ENCODE results near the gene SNAP47.

SNAP47 gene

GRCh38 chr1:227718932-227719331 is 16.3 kb upstream of the SNAP47 start:
- H3K9ac ChIP-seq (ENCODE audit: low read depth, low read length, poor library complexity), result no peak overlapping the region
- H2AFZ ChIP-seq (ENCODE audit: low read length), result no peak overlapping the region
- H2BK120ac ChIP-seq (ENCODE audit: low read depth, low read length), result no peak overlapping the region
- H3K9me3 ChIP-seq (replicated peaks in 1 of 2; ENCODE audit: control insufficient read depth in 2 of 2, insufficient read depth in 1 of 2, low read depth in 1 of 2, low read length in 2 of 2), result peaks cover 5 to 22% of the 10 kb centered on the region in 2 donors
- no peak overlapping the region for H4K8ac ChIP-seq (ENCODE audit: low read depth, low read length)
- H3K79me1 ChIP-seq (ENCODE audit: low read depth, low read length), result no peaks in the 10 kb centered on the region
- no peak overlapping the region for H3K14ac ChIP-seq (ENCODE audit: low read length)
- H3K4me3 ChIP-seq (ENCODE audit: low read length in 2 of 2), result no peak overlapping the region
- no peak for DNase-seq (ENCODE audit: low spot score)
- no peaks in the 10 kb centered on the region for H3K27me3 ChIP-seq (ENCODE audit: control insufficient read depth in 3 of 3, insufficient read depth in 3 of 3, low read depth in 1 of 3, low read length in 3 of 3)
- H2AK5ac ChIP-seq (ENCODE audit: low read depth, low read length), result no peak overlapping the region
- H2BK12ac ChIP-seq (ENCODE audit: low read length), result no peak overlapping the region
- no peak overlapping the region for H3K27ac ChIP-seq (replicated peaks; ENCODE audit: low read length)
- H2BK5ac ChIP-seq (ENCODE audit: low read length), result no peak overlapping the region
- no peak overlapping the region for H4K91ac ChIP-seq (ENCODE audit: low read depth, low read length, poor library complexity)
- H3K36me3 ChIP-seq (replicated peaks in 1 of 2; ENCODE audit: control insufficient read depth in 2 of 2, insufficient read depth in 2 of 2, low read length in 2 of 2), result no peaks in the 10 kb centered on the region
- no peak overlapping the region for H2BK15ac ChIP-seq (ENCODE audit: low read length)
- H3K4me1 ChIP-seq (ENCODE audit: control insufficient read depth in 2 of 2, insufficient read depth in 1 of 2, low read depth in 1 of 2, low read length in 2 of 2), result no peaks in the 10 kb centered on the region
- H3K4ac ChIP-seq (ENCODE audit: low read length), result no peak overlapping the region
- no CpG with 5 or more reads among the region's 2 CpGs for WGBS, 2 donors (ENCODE audit: extremely low coverage in 2 of 2, insufficient read length in 2 of 2, insufficient replicate concordance in 1 of 2)
- no peak overlapping the region for H3K18ac ChIP-seq (ENCODE audit: low read length)
- no peak overlapping the region for H3K4me2 ChIP-seq (ENCODE audit: insufficient read depth, low read length, poor library complexity, severe bottlenecking)
- no peak overlapping the region for H3K23ac ChIP-seq (ENCODE audit: low read depth, low read length, poor library complexity)

GRCh38 chr1:227723474-227723873 is 11.8 kb upstream of the SNAP47 start:
- DNase-seq (ENCODE audit: low spot score), result no peak
- no peak overlapping the region for H2AK5ac ChIP-seq (ENCODE audit: low read depth, low read length)
- H3K18ac ChIP-seq (ENCODE audit: low read length), result no peak overlapping the region
- peaks cover 0 to 3% of the 10 kb centered on the region in 2 donors for H3K4me1 ChIP-seq (ENCODE audit: control insufficient read depth in 2 of 2, insufficient read depth in 1 of 2, low read depth in 1 of 2, low read length in 2 of 2)
- H2BK15ac ChIP-seq (ENCODE audit: low read length), result no peak overlapping the region
- H2BK5ac ChIP-seq (ENCODE audit: low read length), result no peak overlapping the region
- H2AFZ ChIP-seq (ENCODE audit: low read length), result peak overlapping the region; percentile 14
- H4K8ac ChIP-seq (ENCODE audit: low read depth, low read length), result no peak overlapping the region
- peaks cover 5 to 29% of the 10 kb centered on the region in 2 donors for H3K9me3 ChIP-seq (replicated peaks in 1 of 2; ENCODE audit: control insufficient read depth in 2 of 2, insufficient read depth in 1 of 2, low read depth in 1 of 2, low read length in 2 of 2)
- no peak overlapping the region for H4K91ac ChIP-seq (ENCODE audit: low read depth, low read length, poor library complexity)
- H3K14ac ChIP-seq (ENCODE audit: low read length), result no peak overlapping the region
- H3K36me3 ChIP-seq (replicated peaks in 1 of 2; ENCODE audit: control insufficient read depth in 2 of 2, insufficient read depth in 2 of 2, low read length in 2 of 2), result no peaks in the 10 kb centered on the region
- H3K23ac ChIP-seq (ENCODE audit: low read depth, low read length, poor library complexity), result no peak overlapping the region
- H3K27me3 ChIP-seq (ENCODE audit: control insufficient read depth in 3 of 3, insufficient read depth in 3 of 3, low read depth in 1 of 3, low read length in 3 of 3), result no peaks in the 10 kb centered on the region
- H3K79me1 ChIP-seq (ENCODE audit: low read depth, low read length), result no peaks in the 10 kb centered on the region
- H3K27ac ChIP-seq (replicated peaks; ENCODE audit: low read length), result no peak overlapping the region
- no peak overlapping the region for H3K9ac ChIP-seq (ENCODE audit: low read depth, low read length, poor library complexity)
- WGBS, 2 donors (ENCODE audit: extremely low coverage in 2 of 2, insufficient read length in 2 of 2, insufficient replicate concordance in 1 of 2), result no CpG with 5 or more reads among the region's 1 CpG
- H3K4me3 ChIP-seq (ENCODE audit: low read length in 2 of 2), result no peak overlapping the region
- no peak overlapping the region for H3K4ac ChIP-seq (ENCODE audit: low read length)
- no peak overlapping the region for H2BK12ac ChIP-seq (ENCODE audit: low read length)
- H3K4me2 ChIP-seq (ENCODE audit: insufficient read depth, low read length, poor library complexity, severe bottlenecking), result no peak overlapping the region
- no peak overlapping the region for H2BK120ac ChIP-seq (ENCODE audit: low read depth, low read length)

- Histone ChIP-seq H3K4me1 (ENCODE audit: control insufficient read depth in 2 of 2, insufficient read depth in 1 of 2, low read depth in 1 of 2, low read length in 2 of 2) (peaks cover 11 to 12% of the 10 kb centered on the region in 2 donors), H4K8ac (ENCODE audit: low read depth, low read length) (no peak overlapping the region), H3K79me1 (ENCODE audit: low read depth, low read length) (peaks cover 2% of the 10 kb centered on the region), H2AFZ (ENCODE audit: low read length) (no peak overlapping the region), H3K9me3 (replicated peaks in 1 of 2; ENCODE audit: control insufficient read depth in 2 of 2, insufficient read depth in 1 of 2, low read depth in 1 of 2, low read length in 2 of 2) (peaks cover 3 to 22% of the 10 kb centered on the region in 2 donors), H4K91ac (ENCODE audit: low read depth, low read length, poor library complexity) (no peak overlapping the region), H2BK12ac (ENCODE audit: low read length) (no peak overlapping the region), H3K23ac (ENCODE audit: low read depth, low read length, poor library complexity) (no peak overlapping the region), H3K36me3 (replicated peaks in 1 of 2; ENCODE audit: control insufficient read depth in 2 of 2, insufficient read depth in 2 of 2, low read length in 2 of 2) (no peaks in the 10 kb centered on the region), H3K14ac (ENCODE audit: low read length) (no peak overlapping the region), H3K9ac (ENCODE audit: low read depth, low read length, poor library complexity) (no peak overlapping the region), H3K4me3 (ENCODE audit: low read length in 2 of 2) (no peak overlapping the region), H3K27ac (replicated peaks; ENCODE audit: low read length) (no peak overlapping the region), H2BK15ac (ENCODE audit: low read length) (no peak overlapping the region), H3K18ac (ENCODE audit: low read length) (no peak overlapping the region), H2BK5ac (ENCODE audit: low read length) (no peak overlapping the region), H3K4me2 (ENCODE audit: insufficient read depth, low read length, poor library complexity, severe bottlenecking) (no peak overlapping the region), H3K4ac (ENCODE audit: low read length) (no peak overlapping the region), H2AK5ac (ENCODE audit: low read depth, low read length) (no peak overlapping the region), H3K27me3 (ENCODE audit: control insufficient read depth in 3 of 3, insufficient read depth in 3 of 3, low read depth in 1 of 3, low read length in 3 of 3) (peaks cover 0 to 1% (median 0%) of the 10 kb centered on the region in 3 experiments), H2BK120ac (ENCODE audit: low read depth, low read length) (no peak overlapping the region)
- no CpG with 5 or more reads among the region's 2 CpGs for WGBS, 2 donors (ENCODE audit: extremely low coverage in 2 of 2, insufficient read length in 2 of 2, insufficient replicate concordance in 1 of 2)
- no peak for DNase-seq (ENCODE audit: low spot score)
These were observed 10.2 kb upstream of the SNAP47 start for GRCh38 chr1:227725046-227725445.

GRCh38 chr1:227726318-227726717 is 8.9 kb upstream of the SNAP47 start:
- no peak overlapping the region for H2BK120ac ChIP-seq (ENCODE audit: low read depth, low read length)
- H3K4me2 ChIP-seq (ENCODE audit: insufficient read depth, low read length, poor library complexity, severe bottlenecking), result no peak overlapping the region
- H3K9ac ChIP-seq (ENCODE audit: low read depth, low read length, poor library complexity), result no peak overlapping the region
- no CpG with 5 or more reads among the region's 3 CpGs for WGBS, 2 donors (ENCODE audit: extremely low coverage in 2 of 2, insufficient read length in 2 of 2, insufficient replicate concordance in 1 of 2)
- H3K18ac ChIP-seq (ENCODE audit: low read length), result no peak overlapping the region
- H3K9me3 ChIP-seq (replicated peaks in 1 of 2; ENCODE audit: control insufficient read depth in 2 of 2, insufficient read depth in 1 of 2, low read depth in 1 of 2, low read length in 2 of 2), result peaks cover 2 to 17% of the 10 kb centered on the region in 2 donors
- no peak overlapping the region for H4K8ac ChIP-seq (ENCODE audit: low read depth, low read length)
- H3K27me3 ChIP-seq (ENCODE audit: control insufficient read depth in 3 of 3, insufficient read depth in 3 of 3, low read depth in 1 of 3, low read length in 3 of 3), result peaks cover 0 to 1% (median 0%) of the 10 kb centered on the region in 3 experiments
- no peak overlapping the region for H2AK5ac ChIP-seq (ENCODE audit: low read depth, low read length)
- H3K4me3 ChIP-seq (ENCODE audit: low read length in 2 of 2), result no peak overlapping the region
- no peak overlapping the region for H2AFZ ChIP-seq (ENCODE audit: low read length)
- no peak overlapping the region for H2BK12ac ChIP-seq (ENCODE audit: low read length)
- no peak overlapping the region for H2BK5ac ChIP-seq (ENCODE audit: low read length)
- H3K23ac ChIP-seq (ENCODE audit: low read depth, low read length, poor library complexity), result no peak overlapping the region
- no peak overlapping the region for H4K91ac ChIP-seq (ENCODE audit: low read depth, low read length, poor library complexity)
- peaks cover 11 to 12% of the 10 kb centered on the region in 2 donors for H3K4me1 ChIP-seq (ENCODE audit: control insufficient read depth in 2 of 2, insufficient read depth in 1 of 2, low read depth in 1 of 2, low read length in 2 of 2)
- H3K27ac ChIP-seq (replicated peaks; ENCODE audit: low read length), result no peak overlapping the region
- H3K79me1 ChIP-seq (ENCODE audit: low read depth, low read length), result peaks cover 2% of the 10 kb centered on the region
- peaks cover 7 to 8% of the 10 kb centered on the region in 2 donors for H3K36me3 ChIP-seq (replicated peaks in 1 of 2; ENCODE audit: control insufficient read depth in 2 of 2, insufficient read depth in 2 of 2, low read length in 2 of 2)
- H2BK15ac ChIP-seq (ENCODE audit: low read length), result no peak overlapping the region
- no peak for DNase-seq (ENCODE audit: low spot score)
- no peak overlapping the region for H3K14ac ChIP-seq (ENCODE audit: low read length)
- no peak overlapping the region for H3K4ac ChIP-seq (ENCODE audit: low read length)
